Germinal center (tissue), 1 donor: ENCODE measurements around the gene ZNF205.
"Not testable (repeated sequence)": the region's sequence is repeated elsewhere in the genome, so short reads cannot be mapped to it uniquely, and the experiment has no call there.

Experiments used
- DNase-seq: peaks from one replicate; pipeline ENCODE4 v3.0.0; 2012; ENCODE audit warnings: mixed read lengths, low spot score

The ZNF205 gene

GRCh38 chr16:3131755-3132377 is 19.5 kb downstream of the ZNF205 start:
- DNase-seq: no peak

GRCh38 chr16:3133844-3134243 is 21.5 kb downstream of the ZNF205 start:
- no peak for DNase-seq

GRCh38 chr16:3134338-3135125 is 22.1 kb downstream of the ZNF205 start, which contains the start of gene ZNF213:
ZNF213 (plus strand) TSS chr16:3135029; CDS start chr16:3137281, 2,252 bp downstream.
- DNase-seq: peak; percentile 93

- no peak for DNase-seq
Observed at GRCh38 chr16:3135126-3135715, 22.8 kb downstream of the ZNF205 start.

GRCh38 chr16:3137267-3137666 is 24.9 kb downstream of the ZNF205 start:
- no peak for DNase-seq

GRCh38 chr16:3138342-3138741 is 26.0 kb downstream of the ZNF205 start:
- DNase-seq: no peak

GRCh38 chr16:3138823-3139426 is 26.5 kb downstream of the ZNF205 start:
- no peak for DNase-seq

GRCh38 chr16:3139561-3139960 is 27.2 kb downstream of the ZNF205 start:
- not testable (repeated sequence) for DNase-seq

GRCh38 chr16:3140603-3141427 is 28.4 kb downstream of the ZNF205 start:
- DNase-seq: no peak

GRCh38 chr16:3141781-3142311 is 29.5 kb downstream of the ZNF205 start:
- no peak for DNase-seq

- DNase-seq: no peak
Observed at GRCh38 chr16:3142327-3142726, 29.9 kb downstream of the ZNF205 start.

- no peak for DNase-seq
Observed at GRCh38 chr16:3142770-3143169, 30.4 kb downstream of the ZNF205 start.

GRCh38 chr16:3143189-3143588 is 30.8 kb downstream of the ZNF205 start:
- DNase-seq: no peak

- no peak for DNase-seq
Observed at GRCh38 chr16:3143598-3144320, 31.4 kb downstream of the ZNF205 start.

GRCh38 chr16:3144321-3144983 is 32.1 kb downstream of the ZNF205 start:
- DNase-seq: no peak

- no peak for DNase-seq
Observed at GRCh38 chr16:3145151-3145550, 32.8 kb downstream of the ZNF205 start.

- no peak for DNase-seq
Observed at GRCh38 chr16:3145660-3146059, 33.3 kb downstream of the ZNF205 start.

GRCh38 chr16:3147046-3147756 is 34.8 kb downstream of the ZNF205 start:
- no peak for DNase-seq

- no peak for DNase-seq
Observed at GRCh38 chr16:3147757-3148104, 35.3 kb downstream of the ZNF205 start.
